ENCODE measurements around the gene RASAL2.

RASAL2 gene
- 0.31 to 1.2 reads per million in 2 donors for total RNA-seq

DNA sequence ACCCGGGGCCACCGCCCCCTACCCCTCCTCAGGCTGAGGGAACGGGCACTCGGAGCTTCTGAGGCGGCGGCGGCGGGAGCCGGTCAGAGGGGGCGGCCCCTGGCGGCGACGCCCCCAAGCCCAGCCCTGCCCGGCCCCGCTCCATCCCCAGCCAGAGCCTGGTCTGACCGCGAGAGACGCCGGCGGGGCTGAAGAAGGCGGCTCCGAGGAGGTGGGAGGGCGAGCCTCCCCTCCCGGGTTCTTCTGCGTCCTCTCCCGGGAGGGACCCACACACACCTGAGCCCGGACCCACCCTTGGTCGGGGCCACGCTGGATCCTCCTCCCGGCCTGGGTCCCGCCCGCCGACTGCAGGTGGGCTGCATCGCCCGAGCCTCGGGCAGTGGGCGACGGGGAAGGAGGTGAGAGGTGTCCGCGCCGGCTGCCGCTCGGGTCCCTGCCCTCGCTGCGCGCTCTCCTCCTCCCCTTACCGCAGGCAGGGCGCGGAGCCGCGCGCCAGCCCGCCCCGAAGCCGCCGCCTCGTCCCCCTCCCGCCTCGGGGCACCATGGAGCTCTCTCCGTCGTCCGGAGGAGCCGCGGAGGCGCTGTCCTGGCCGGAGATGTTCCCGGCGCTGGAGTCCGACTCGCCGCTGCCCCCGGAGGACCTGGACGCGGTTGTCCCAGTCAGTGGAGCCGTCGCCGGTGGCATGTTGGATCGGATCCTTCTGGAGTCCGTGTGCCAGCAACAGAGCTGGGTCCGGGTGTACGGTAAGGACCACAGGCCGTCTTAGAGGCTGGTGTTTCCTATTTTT lies at the start of gene RASAL2:
Gene RASAL2, plus strand, starts transcription at position 154 of the 788 bp plus-strand sequence. Its CDS starts 389 bp downstream, at position 543.
- DNase-seq: no peak

DNA sequence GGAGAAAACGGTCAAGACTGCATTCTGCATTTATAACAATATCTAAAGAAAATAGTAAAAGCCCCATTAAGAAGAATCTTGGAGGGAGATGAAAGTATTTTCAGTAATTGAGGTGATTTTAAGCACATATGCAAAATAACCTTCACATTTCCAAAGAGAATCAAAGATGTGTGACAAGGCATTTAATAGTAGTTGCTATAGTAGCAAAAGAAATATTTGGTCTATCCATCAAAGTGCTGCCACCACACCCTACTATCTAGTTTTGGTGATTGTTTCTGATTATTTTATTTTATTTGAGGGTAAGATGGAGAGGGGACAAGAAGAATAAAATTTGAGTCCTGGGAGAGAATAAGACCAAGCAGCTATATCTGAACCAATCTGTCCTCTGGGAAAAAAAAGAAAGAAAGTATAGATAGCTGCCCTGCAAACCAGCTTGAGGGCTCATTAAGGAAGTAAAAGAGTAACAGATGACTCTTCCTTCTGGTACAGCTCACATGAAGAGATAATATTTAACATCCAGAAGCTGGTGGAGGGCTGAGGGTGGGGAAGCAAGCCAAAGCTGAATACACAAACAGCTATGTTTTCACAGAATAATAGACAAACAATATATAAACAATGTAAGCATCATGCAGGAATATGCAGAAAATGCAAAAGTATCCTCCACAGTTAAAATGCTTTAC lies 47.2 kb upstream of the RASAL2 start:
- DNase-seq: no peak

DNA sequence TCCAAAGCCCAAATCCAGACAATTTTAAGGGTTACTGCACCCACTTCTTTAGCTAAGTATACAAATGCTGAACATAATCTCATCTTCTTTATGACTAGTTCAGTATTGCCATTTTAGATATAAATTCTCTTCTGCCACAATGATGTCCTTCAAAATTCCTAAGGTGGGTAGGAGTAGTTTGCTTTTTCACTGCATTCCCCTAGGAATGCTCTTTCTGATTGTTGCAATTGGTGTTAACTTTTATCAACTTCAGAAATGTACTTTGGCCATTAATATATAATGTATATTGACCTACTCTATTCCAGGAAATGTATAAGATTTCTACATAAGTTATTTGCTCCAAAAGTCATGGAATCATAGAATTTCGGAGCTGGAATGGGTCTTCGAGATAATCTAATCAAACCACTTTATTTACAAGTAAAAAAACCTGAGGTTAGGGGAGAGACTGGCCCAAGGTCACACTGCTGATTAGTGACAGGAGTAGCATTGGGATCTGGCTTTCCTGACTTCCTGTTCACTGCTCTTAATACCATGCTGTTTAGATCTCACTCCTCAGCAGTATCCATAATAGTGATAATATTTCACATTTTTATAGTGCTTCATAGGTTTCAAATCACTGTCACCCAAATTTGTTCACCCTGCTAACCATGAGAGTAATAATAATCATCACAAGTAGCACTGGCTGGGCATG lies 46.4 kb upstream of the RASAL2 start:
- DNase-seq: no peak

DNA sequence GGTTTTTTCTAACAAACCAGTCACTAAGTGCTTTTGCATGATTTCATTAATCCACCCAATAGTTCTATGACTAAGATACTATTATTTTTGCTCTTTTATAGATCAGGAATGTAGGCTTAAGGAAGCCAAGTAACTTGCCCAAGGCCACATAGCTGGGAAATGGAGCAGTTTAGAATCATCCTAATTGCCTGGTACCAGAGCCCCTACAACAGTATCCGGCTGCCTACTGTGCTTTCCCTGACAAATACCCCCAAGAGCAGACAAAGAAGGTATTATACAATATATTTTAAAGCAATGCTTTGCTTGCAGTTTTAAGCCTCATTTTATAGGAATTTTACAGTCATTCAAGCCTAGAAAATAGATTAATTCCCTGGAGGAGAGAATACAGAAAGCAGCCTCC lies 45.5 kb upstream of the RASAL2 start:
- no peak for DNase-seq

DNA sequence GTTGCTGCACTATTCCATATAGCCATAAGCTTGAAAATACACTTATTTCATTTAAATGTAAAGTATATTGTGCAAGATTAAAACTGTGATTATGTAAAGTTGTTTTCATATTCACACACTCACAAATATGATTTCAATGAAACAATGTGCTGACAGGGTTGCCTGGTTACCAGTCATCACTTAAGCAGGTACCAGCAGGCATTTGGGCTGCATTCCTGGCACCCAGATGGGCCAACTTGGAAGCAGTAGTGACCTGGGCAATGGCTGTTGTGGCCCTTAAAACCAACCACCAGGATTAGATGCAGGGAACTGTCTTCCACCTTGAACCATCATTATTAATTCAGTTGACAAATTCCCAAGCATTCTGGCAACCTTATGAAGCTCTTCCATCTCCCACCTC lies 45.0 kb upstream of the RASAL2 start:
- no peak for DNase-seq

DNA sequence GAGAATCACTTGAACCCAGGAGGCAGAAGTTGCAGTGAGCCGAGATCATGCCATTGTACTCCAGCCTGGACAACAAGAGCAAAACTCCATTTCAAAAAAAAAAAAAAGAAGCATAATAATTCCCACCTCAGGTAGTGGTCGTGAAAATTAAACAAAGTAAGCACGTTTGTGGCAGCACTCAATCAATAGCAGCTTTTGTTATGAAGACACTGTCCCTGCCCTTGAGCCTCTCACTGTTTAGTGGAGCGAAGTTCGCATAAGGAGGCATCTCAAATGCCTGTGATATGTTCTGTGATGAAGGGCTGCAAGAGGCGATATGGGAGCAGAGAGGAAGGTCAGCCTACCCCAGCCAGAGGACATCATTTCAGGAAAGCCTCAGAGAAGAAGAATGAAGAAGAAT lies 43.8 kb upstream of the RASAL2 start:
- DNase-seq: no peak

DNA sequence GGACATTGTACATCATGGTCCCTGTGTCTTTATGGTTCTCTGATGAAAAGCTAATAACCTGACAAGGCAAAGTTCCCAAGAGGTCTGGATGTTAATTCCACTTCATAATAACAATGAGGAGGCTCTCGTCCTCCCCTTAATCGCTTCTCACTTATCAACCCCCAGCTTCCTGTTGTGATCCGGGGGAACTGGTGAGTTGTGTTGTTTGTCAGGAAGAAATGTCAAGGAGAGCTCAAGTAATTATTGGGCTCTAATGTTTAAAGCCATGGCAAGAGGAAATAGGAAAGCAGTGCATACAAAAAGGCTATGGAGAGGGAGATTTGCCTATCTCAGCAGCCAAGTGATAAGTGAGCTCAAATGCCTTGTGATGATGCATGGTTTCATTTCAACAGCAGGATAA lies 42.8 kb upstream of the RASAL2 start:
- DNase-seq: no peak

DNA sequence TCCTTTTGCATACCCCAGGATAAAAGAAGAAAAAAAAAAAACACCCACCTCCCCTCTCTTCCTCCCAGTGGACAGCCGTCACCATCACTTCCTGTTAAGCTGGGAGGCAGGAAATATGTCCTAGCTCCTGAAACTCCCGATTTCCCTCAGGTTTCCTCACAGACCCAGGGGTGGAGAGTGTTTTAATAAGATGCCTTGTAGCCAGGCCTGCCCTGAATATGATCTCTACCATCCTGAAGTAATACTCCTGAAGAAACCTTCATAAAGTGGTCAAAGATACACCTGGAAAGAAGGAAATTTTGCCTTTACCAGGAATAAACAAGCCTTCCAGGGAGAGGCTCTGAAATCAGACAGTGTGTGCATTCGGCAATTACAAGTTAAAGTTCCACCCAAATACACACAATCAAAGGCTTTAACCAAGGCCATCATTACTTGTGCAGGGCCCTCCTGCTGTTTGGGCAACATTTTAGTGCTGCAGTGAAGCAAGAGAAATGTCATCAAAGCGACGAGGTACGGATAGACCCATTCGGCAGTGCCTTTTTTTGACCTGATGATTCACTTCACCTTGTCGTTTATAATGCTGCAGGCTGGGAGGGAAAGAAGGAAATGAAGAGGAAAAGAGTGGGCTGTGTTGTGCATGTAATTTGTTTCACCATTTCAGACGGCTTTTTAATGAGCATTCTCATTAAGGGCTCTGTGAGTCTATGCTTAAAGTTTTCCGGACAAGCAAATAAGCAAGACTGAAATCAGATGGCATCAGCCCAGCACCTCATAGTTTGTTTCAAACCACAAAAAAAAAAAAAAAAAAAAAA lies 41.0 kb upstream of the RASAL2 start:
- no peak for DNase-seq

DNA sequence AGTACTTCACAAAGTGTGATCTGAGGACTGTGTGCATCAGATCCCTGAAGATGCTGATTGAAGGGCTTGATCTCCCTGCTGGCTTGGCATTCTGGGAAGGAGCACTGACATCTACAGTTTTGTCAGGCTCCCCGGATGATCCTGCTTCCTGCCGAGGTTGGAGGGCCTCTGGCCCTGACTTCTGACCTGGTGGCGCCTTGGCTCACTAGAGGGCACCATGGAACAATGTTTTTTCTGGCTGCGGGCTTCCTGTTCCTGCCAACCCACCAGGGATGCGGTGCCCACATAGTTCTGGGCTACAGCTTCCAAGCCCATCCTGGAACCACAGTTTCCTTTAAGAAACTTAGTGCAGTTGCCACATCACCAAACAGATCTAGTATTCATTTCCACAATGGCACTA lies 38.8 kb upstream of the RASAL2 start:
- no peak for DNase-seq

DNA sequence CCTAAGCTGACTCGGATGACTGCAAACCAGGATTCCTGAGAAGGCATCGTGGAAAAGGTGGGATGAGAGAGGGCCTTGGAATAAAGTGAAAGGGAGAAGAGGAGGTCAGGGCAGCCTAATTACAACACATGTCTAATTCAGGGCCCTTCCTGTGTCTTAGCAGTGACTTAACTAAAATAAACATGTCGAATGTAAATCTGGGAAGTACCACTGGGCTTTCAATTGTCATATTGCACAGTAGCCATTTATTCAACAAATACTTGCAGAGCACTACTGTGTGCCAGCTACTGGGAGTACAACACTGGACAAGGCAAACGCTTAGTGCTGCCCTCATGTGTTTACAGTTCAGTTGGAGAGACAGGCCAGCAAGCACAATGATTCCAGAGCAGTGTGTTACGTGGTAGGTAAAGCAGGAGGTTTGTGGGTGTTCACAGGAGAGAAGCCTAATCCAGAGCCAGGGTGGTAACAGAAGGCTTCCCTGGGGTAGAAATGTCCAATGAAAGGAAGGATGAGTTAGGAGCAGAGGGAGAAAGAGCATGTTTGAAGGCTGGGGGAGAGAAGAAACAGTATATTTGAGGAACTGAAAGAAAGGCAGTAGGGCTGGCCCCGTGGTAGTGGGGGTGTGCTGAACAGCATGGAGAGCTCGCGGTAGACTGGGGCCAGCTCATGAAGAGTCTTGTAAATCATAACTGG lies 38.0 kb upstream of the RASAL2 start:
- DNase-seq: no peak

DNA sequence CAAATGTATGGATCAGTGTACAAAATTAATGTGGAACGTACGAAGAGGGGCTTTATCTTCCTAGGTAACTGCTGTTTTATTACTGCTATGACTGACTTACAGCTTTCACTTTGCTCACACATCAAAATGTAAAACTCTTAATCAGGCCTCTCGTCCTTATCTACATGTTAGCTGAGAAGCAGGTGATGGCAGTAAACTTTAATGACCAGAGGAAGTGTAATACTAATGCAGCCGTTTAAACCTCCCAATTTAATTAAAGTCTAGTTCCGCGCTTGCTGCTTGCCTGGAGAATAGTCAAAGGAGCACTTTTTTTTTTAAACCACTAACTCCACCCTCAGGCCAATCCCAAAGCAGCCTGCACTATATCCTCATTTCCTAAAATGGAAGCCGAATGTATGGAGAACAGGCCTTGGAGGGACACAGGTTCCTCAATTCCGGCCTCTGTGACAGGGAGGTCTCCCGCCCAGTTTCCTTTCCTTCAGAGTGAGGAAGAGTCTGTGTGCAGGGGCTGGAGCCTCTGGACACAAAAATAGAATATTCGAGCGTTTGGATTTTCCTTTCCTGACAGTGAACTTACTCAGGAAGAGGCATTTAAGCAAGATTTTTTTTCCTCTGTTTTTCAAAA lies 36.7 kb upstream of the RASAL2 start:
- no peak for DNase-seq

DNA sequence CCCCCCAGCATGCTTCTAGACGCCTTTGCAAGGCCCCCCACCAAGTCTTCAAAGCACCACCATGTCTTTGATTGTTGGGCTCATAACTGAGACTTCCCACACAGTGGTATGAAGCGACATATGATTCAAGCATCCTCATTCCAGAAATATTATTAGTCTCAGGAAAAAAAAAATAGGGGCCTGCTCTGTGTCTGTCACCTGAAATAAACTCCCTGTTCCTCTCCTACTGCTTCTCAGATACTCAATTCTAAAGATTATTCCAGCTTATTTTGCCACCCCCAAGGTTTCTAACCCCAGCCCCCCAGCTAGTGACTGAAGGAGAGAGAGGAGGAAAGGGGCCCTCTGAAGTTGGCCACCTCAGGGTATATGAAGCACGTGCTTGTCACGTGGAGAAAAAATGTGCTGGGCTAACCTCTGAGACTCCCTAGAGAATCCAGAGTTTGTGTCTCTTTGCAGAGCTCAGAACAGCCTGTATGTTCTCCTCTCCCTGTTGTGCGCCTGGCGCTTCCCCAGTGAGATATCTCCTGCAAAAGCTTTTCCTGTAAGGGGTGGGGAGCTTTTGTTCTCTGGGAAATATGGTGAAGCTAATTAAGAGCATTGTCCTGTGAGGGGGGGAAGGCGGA lies 35.9 kb upstream of the RASAL2 start:
- DNase-seq: no peak

DNA sequence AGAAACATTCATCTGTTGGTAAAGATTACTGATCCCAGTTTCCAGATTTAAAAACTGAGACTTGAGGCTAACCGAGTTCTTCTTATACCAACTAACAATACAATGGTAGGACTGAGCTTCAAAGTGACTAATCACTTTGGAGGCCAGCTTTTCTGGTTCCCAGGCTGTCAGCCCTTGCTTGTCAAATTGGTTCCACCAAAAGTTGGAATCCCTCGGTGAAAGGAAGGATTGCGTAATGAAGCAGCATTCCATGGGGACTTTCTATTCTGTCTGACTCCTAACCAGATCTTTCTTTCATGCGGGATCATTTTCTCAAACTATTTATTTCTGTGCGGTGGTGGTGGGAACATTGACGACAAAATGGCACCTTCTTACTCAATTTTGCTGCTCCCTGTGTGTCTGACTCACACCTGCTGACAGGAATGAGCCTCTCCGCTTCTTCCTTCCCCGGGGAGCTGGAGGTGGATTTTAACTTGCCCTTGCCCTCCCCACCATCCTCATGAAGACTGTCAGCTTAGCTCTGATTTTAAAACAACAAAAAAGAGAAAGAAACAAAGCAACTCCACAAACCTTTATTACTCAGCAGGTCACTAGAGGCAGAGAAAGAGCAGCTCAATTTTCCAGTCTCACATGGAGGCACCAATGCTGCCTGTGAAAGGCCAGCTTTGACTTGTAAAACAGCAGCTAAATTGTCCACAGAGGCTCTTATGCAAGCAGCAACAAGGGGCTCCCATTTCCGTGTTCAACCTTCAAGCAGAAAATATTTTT lies 32.9 kb upstream of the RASAL2 start:
- DNase-seq: no peak

DNA sequence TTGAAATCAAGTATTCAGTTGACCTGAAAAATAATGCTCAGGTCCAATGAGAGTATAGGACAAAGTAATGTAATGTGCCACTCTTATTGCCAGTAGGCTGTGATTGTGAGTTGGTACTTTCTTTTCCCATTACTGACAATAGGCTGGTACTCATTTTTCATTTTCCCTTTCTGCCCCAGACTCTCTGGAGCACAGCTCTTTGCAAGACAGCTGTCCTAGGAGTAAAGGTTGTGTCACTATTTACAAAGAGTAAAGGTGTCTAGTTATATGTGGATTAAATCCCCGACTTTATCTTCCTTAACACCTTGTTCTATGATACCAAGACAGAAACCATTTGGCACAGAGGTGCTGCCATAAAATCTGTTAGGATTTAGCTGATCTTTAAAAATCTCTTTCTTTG lies 32.3 kb upstream of the RASAL2 start:
- DNase-seq: no peak

DNA sequence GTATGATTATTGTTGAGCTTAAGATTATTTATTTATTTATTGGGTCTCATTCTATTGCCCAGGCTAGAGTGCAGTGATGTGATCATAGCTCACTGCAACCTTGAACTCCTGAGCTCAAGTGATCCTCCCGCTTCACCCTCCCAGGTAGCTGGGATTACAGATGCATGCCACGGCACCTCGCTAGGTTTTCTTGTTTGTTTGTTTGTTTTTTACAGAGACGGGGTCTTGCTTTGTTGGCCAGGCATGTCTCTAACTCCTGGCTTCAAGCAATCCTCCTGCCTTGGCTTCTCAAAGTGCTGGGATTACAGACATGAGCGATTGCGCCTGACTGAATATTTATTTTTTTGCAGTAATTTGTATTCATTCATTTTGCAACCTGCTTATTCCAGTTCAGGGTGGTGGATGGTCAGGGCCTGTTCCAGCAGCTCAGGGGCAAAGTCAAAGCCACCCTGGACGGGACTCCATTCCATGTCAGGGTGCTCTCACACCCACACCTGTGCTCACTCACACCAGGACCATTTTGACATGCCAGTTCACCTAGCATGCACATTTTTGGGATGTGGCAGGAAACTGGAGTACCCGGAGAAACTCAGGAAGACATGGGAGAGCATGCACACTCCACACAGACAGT lies 29.6 kb upstream of the RASAL2 start:
- DNase-seq: no peak

DNA sequence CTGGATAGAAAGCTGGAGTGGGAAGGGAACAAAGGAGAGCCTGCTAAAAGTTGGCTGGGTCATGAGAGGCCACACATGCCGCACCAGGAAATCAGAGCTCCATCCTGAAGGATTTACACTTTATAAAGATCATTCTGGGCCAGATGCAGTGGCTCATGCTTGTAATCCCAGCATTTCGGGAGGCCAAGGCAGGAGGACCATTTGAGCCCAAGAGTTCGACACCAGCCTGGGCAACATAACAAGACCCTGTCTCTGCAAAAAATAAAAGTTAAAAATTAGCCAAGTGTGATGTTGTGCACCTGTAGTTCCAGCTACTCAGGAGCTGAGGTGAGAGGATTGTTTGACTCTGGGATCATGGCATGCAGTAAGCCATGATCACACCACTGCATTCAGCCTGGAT lies 28.7 kb upstream of the RASAL2 start:
- no peak for DNase-seq

DNA sequence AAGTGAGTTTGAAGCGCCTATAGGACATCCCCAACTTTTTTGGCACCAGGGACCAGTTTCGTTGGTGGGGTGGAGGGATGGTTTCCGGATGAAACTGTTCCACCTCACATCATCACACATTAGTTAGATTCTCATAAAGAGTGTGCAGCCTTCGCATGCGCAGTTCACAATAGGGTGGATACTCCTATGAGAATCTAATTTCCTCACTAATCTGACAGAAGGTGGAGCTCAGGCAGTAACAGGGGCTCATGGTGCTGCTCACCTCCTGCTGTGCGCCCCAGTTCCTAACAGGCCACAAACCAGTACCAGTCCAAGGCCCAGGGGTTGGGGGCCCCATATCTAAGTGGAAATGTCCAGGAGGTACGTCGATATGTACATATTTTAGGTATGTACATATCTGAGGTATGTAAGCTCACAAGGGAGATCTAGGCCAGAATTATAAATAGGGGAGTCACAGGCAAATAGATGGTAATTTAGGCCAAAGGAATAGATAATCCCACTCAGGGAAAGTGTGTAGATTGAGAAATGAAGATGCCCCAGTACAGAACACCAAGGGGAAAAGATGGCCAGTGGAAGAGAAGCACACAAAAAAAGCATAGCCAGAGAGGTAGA lies 27.5 kb upstream of the RASAL2 start:
- no peak for DNase-seq

DNA sequence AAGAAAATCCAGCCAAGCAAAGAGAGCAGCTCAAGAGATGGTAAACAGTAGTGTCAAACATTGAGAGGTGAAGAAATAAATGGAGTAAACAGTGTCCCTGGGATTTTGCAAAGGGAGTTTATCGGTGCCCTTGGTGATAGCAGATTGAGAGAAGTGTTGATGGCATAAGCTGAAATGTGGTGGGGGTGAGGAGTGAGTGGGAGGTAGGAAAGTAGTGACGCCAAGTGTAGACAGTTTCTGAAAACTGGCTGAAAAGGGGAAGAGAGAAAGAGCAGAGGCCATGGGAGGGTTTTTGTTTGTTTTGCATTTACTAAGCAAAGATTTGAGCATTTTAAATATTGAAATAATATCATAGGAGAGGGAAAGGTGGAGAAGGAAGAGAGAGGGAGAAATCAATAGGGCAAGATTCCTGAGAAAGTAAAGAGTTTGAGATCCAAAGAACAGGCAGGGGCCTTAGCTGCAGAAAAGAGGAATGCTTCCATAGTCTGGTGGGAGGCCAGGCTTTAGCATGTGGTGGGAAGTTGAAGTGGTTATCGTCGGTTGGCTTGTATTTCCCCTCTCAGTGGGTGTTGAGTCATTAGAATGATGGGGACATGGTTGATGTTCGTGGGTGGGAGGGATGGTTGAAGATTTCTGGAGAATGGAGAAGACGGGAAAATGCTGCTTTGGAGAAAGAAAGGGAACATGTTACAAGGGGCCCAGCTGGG lies 26.8 kb upstream of the RASAL2 start:
- no peak for DNase-seq

DNA sequence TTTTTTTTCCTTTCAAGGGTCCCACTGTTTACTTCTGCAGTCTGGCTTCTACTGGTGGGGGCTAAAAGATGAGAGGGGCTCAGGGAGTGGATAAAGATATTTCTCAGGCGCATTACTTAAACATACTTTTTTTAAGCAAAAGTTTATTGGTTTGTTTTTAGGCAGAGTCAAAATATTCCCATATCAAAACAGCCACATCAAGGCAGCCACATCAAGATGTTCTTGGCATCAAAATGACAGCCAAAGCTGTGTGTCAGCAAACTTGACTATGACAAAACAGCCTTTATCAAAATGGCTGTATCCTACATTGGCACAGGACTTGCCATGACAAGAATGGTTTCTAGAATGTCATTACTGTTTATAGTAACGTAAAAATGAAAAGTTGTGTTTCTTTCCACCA lies 22.1 kb upstream of the RASAL2 start:
- no peak for DNase-seq
